ENCODE results near the gene ATP9B. TPM values are rescaled to one million over a fixed set of nuclear protein-coding genes. Genes with fewer than 3 reads are reported as not detected.
"Not testable (repeated sequence)": the region's sequence is repeated elsewhere in the genome, so short reads cannot be mapped to it uniquely, and the experiment has no call there.

The ATP9B gene
- total RNA-seq, 1 donor from 2014 or later, result 51.4 TPM

DNA sequence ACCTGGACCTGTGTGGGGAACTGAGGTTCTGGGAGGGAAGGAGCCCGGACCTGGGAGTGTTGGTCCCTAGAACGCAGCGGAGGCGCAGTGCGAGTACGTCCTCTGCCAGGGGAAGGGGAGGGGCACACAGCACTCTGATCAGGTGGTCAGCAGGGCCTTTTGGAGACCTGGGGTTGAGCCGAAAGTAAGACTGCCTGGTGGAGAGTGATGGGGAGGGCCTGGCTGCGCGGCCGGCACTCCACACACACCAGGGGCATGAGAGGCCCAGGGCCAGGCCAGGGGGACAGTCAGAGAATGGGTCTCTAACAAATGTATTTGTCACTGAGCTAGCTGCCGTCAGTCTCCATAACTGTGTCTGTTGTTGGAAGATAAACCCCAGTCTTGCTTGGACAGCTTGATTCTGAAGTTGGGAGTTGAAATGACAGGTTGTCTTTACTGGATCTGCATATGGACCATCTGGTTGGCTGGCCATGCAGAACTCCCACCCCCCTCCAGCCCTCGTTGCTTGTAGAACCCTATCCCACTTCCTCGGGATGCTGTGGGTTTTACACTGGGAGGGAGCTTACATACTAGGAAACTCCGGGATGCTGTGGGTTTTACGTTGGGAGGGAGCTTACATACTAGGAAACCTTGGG is 251.1 kb downstream of the ATP9B start:
- FAIRE-seq (no peak), DNase-seq (ENCODE audit: low spot score in 2 of 2) (no peak)

DNA sequence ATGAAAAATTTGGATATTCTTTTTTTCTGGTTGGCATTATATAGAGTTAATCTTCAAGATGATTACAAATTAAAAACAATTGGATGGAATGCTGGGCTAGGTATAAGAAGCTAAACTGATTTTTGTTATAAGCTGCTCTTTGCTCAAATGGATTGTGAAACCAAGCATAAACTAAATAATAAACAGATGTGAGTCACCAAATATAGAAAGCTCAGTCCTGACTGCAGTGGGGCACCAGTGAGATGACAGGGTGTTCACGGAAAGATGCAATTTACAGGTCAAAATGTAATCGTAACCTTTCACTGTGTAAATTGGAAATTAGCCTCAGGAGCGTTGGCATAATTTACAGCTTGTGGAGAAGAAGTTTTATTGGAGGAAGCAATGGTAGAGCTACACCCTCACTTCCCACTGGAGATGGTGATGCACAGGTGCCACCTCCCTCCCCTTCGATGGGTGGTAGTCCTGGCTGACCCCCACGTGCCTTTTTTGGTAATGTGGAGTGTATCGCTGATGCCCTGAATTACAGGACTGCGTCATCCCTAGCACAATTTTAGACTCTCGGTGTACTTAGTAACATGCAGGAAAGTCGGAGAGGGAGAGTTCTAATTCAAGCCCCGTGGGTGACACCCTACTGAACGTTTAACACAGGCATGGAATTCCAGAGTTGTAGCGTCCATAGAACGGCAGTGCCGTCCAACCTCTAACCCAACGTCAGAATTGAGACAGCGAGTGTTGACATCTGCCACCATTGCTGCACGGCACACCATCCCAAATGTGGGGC is 252.6 kb downstream of the ATP9B start:
- no peak for DNase-seq (ENCODE audit: low spot score in 2 of 2)

DNA sequence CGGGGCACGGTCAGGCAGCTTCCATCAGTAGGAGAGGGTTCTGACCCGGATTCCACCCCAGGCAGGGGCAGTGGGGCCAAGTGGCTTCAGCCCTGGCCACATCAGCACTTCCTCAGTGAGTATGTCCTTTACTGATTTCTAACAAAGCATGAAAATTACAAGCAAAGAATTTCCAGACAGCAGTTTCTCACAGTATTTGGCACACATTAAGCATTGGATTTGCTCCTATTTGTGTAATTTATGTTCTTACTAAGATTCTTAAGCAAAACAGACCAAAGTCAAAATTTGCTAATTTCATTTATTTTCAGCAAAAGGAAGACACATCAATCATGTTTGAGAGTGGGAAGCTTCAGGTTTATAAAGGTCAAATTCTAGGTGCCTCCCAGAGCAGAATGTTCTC is 253.2 kb downstream of the ATP9B start:
- DNase-seq (ENCODE audit: low spot score in 2 of 2) (no peak), FAIRE-seq (no peak)

More for the DNA sequence above, 252.6 kb downstream of the ATP9B start:
- FAIRE-seq, result no peak

DNA sequence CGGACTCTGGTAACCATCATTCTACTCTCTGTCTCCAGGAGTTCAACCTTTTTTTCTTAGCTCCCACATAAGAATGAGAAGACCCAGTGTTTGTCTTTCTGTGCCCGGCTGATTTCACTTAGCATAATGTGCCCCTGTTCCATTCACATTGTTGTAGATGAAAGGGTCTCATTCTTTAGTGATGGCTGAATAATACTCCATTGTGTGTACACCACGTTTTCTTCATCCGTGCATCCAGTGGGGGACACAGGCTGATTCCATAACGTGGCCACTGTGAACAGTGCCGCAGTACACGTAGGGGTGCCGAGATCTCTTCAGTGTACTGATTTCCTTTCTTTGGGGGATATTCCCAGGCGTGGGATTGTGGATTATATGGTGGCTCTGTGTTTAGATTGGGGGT is 254.3 kb downstream of the ATP9B start:
- no peak for DNase-seq (ENCODE audit: low spot score in 2 of 2)
- FAIRE-seq, result no peak

DNA sequence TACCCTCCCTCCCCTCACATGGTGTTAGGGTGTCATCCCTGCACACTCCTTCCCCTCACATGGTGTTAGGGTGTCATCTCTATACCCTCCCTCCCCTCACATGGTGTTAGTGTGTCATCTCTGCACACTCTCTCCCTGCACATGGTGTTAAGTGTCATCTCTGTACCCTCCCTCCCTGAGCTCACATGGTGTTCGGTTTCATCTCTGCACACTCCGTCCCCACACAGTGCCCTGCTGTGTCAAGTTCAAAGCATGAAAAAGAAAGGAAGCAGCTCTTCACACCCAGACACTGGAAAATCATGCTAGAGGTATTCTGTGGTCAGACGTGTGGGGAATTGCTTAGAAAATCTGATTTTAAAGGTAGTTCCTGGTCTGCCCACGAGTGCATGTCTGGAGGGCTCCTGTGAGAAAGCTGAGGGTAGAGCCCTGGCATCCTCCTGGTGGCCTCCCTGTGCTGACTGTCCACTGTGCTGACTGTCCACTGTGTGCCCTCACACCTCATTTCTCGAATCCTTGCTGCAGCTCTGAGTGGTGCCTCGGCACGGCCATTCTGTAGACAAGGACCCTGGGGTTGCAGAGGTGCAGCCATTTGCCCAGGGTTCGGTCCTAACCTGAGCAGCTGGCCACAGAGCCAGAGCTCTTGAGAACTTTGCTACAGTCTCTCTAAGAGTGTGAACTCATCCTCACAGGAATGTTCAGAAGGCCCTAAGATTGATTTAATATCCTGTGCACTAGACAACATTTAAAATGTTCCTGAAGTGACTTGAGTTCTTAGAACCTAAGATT is 257.4 kb downstream of the ATP9B start:
- DNase-seq (ENCODE audit: low spot score in 2 of 2) (no peak), FAIRE-seq (no peak)

DNA sequence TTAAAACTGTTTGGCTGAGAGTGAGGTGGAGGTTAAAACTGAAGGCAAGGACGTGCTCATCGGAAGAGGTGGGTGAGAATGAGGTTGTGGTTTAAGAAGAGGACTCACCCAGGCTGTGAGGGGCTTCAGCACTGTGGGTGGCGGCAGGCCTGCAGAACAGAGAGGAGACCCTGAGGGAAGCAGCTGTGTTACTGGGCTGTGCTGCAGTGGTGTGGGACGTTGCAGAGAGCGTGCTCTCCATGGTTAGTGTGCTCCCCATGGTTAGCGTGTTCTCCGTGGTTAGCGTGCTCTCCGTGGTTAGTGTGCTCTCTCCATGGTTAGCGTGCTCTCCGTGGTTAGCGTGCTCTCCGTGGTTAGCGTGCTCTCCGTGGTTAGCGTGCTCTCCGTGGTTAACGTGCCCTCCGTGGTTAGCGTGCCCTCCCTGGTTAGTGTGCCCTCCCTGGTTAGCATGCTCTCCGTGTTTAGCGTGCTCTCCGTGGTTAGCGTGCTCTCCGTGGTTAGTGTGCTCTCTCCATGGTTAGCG is 258.1 kb downstream of the ATP9B start:
- FAIRE-seq, result no peak

DNA sequence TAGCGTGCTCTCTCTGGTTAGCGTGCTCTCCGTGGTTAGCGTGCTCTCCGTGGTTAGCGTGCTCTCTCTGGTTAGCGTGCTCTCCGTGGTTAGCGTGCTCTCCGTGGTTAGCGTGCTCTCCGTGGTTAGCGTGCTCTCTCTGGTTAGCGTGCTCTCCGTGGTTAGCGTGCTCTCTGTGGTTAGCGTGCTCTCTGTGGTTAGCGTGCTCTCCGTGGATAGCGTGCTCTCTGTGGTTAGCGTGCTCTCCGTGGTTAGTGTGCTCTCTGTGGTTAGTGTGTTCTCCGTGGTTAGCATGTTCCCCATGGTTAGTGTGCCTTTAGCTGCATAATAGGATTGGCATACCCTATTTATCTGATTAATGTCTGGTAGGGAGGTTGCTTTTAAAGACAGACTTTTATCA is 258.7 kb downstream of the ATP9B start:
- FAIRE-seq; DNase-seq (ENCODE audit: low spot score in 2 of 2): not testable (repeated sequence)

More for the DNA sequence above, 258.1 kb downstream of the ATP9B start:
- DNase-seq (ENCODE audit: low spot score in 2 of 2), result no peak

DNA sequence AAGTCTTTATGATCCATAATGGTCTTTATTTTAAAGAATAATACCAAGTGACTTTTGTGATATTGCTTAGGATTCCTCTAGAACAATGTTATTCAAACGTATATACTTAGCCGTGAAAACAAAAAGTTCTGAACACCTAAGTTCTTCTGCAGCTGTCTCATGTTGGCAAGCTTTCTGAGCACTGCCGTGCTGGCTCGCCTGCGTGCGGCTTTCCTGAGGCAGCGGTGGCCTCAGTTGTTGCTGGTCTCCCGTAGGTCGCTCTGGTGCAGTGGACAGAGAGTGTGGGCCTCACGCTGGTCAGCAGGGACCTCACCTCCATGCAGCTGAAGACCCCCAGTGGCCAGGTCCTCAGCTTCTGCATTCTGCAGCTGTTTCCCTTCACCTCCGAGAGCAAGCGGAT is 259.7 kb downstream of the ATP9B start:
- FAIRE-seq, result no peak
- no peak for DNase-seq (ENCODE audit: low spot score in 2 of 2)

DNA sequence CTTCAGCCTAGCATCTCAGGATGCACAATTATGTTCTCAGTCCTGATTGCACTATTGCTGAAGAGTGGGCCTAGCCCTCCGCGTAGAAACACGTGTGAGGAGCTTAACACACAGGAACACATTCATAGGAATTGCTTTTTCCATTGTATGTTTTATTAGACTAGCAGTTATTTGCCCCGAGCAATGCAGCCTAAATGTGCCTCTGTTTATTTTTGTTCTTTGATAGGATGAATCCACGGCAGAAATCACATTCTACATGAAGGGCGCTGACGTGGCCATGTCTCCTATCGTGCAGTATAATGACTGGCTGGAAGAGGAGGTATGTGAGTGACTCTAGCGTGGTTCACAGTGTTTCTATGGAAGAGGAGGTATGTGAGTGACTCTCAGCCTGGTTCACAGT is 260.6 kb downstream of the ATP9B start:
- no peak for FAIRE-seq
- DNase-seq (ENCODE audit: low spot score in 2 of 2), result no peak

DNA sequence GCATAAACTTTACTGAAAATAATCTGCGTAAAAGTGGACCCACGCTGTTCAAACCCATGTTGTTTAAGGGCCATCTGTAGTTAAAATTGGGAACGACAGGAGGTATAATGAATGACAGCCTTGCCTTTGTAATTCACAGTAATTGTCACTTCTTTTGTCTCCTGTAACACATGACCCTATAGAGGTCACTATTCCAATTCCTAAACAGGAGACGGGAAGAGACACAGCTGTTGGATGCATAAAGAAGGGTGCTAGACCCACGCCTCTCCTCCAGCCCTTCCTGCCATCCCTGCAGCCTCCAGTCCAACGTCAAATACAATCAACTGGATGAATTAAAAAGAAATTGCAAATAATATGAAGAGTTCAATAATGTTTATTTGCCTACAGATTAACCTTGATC is 263.5 kb downstream of the ATP9B start:
- FAIRE-seq (no peak), DNase-seq (ENCODE audit: low spot score in 2 of 2) (no peak)

DNA sequence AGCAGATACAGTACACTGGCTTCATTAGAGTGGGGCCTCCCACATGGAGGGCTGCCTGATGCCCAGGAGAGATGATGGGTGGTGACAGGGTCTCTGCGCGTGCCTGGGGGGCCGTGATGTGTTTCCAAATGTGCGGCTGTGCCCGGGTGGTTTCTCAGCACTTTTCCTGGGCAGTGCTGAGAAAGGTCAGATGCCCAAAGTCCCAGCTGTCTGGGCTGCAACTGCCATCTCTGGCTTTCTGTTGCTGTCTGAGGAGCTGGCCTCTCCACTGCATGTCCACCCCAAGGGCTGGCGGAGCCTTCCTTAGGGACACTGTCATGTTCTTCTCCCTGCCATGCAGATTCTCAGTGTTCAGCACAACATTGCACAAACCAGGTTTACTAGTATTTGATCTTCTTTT is 263.9 kb downstream of the ATP9B start:
- DNase-seq (ENCODE audit: low spot score in 2 of 2), result no peak
- no peak for FAIRE-seq

DNA sequence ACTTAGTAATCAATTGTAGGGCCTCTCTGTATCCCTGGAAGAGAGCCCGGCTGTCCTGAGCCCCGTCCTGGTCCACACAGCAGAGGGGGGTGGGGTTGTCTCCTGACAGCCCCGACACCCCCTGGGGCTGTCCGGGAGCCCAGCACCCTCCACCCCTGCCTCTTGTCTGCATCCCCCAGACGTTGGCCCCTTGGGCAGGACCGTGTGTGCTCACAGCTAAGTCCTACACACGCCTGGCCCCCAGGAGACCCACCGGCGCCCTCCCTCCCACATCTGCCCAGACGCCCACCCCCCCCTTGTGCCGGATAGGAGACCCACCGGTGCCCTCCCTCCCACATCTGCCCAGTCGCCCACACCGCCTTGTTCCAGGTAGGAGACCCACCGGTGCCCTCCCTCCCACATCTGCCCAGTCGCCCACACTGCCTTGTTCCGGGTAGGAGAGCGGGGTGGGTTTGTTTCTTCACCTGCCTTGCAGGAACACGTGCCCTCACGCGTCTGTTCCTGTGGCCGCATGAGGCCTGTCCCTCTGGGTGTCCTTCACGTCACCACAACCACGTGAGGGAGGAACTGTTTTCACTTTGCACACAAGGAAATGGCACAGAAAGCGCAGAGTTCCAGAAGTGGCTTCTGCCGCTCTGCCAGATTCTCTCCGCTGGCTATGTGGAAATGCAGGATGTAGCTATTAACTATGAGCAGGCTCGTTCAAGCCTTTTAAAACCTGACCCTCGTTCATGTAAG is 265.5 kb downstream of the ATP9B start:
- FAIRE-seq (no peak), DNase-seq (ENCODE audit: low spot score in 2 of 2) (no peak)

DNA sequence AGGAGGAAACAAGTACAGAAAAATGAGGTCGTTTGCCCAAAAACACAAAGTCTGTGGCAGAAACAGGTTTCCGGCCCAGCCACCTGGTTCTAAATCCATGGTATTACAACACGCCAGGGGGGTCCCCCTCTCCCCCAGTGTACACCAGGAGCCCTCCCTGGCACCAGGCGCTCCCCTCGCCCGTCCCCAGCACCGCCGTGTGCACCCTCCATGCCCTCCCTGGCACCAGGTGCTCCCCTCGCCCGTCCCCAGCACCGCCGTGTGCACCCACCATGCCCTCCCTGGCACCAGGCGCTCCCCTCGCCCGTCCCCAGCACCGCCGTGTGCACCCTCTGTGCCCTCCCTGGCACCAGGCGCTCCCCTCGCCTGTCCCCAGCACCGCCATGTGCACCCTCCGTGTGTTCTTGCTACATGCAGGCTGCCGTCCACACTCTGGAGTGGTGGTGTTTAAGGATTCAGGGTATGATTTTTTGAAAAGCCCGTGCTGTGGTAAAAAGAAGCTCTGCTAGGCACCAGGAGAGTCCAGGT is 266.7 kb downstream of the ATP9B start:
- DNase-seq (ENCODE audit: low spot score in 2 of 2) (no peak), FAIRE-seq (no peak)

DNA sequence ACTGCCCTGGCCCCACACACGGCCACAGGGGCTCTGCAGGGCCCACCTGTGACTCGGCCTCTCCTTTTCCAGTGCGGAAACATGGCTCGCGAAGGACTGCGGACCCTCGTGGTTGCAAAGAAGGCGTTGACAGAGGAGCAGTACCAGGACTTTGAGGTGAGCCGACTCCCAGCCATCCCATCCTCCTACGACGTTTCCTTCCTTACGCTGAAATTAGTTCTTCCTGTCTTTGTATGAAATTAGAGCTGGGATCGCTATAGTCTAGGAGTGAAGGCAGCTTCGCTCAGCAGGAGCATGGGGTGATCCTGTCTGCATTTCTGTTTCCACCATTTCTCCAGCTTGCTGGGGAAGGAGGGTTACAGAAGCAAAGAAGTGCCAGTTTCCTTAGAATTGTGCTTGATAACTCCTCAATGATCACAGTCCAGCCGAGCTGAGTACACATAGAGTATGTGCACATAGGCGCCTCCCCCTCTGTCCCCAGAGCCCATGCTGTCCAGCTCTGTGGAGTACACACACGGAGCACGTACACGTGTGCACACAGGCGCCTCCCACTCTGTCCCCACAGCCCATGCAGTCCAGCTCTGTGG is 267.5 kb downstream of the ATP9B start:
- no peak for FAIRE-seq

DNA sequence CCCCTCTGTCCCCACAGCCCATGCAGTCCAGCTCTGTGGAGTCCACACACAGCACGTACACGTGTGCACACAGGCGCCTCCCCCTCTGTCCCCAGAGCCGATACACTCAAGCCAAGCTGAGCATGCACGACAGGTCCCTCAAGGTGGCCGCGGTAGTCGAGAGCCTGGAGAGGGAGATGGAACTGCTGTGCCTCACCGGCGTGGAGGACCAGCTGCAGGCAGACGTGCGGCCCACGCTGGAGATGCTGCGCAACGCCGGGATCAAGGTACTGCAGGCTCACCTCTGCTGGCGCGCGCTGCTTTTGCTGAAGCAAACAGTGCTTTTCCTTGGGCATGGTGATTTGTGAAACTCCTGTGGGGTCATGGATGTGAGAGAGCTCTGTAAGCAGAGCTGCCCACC is 268.0 kb downstream of the ATP9B start:
- DNase-seq (ENCODE audit: low spot score in 2 of 2), result no peak
- FAIRE-seq, result no peak

More for the DNA sequence above, 267.5 kb downstream of the ATP9B start:
- DNase-seq (ENCODE audit: low spot score in 2 of 2), result no peak

DNA sequence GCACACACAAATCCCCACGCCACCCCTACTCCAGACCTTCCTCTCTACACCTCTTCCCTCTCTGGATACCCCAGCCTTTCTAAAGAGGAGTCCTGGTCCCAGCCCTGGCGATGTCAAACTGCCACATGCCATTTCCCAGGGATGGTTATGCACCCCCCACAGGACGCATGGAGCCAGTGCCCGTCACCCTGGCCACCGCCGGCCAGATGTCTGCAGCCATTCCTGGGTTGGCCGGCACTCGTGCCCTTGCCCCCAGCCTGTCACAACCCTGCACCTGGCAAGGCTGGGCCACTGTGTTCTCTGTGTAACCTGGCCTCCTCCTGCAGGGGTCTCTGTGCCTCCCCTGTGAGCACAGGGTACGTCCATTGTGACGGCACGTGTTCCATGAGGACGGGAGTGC is 268.4 kb downstream of the ATP9B start:
- no peak for DNase-seq (ENCODE audit: low spot score in 2 of 2)
- FAIRE-seq, result no peak

DNA sequence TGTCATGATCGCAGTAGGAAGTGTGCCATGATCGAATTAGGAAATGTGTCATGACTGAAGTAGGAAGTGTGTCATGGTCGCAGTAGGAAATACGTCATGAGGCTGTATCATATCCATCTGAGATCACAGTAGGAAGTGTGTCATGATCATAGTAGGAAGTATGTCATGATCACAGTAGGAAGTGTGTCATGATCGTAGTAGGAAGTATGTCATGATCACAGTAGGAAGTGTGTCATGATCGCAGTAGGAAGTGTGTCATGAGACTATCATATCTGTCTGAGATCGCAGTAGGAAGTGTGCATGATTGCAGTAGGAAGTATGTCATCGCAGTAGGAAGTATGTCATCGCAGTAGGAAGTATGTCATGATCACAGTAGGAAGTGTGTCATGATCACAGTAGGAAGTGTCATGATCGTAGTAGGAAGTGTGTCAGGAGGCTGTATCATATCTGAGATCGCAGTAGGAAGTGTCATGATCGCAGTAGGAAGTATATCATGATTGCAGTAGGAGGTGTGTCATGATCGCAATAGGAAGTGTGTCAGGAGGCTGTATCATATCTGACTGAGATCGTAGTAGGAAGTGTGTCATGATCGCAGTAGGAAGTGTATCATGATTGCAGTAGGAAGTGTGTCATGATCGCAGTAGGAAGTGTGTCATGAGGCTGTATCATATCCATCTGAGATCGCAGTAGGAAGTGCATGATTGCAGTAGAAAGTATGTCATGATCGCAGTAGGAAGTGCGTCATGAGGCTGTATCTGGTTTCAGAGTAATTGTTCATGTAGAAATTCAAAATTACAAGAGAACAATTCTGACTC is 270.1 kb downstream of the ATP9B start:
- FAIRE-seq, result no peak
- no peak for DNase-seq (ENCODE audit: low spot score in 2 of 2)

DNA sequence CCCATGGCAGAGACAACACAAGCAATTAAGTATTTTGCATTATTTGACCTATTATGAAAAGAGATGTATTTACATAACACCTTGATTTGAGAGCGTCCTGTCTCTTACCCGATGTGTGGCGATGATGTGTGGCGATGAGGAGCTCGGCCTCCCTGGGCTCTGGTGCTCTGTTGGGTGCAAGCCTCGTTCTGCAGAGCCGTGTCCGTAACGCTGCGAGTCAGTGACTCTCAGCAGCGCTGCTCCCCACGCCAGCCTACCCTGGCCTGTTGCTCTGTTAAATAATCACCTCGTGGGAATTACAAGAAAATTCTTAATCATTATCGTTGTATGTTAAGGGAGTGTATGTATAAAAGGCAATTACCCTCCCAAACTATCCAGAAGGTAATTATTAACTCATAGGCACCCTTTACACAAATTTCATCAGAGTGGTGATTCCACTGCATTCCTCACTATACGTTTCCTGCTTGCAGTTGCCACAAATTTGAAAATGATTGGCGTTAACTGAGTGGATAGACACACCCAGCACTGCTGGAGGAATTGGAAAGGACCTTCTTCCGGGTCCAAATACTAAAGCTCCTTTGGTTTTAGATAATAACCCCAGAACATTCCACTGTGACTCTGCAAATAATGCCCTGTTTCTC is 274.5 kb downstream of the ATP9B start:
- DNase-seq (ENCODE audit: low spot score in 2 of 2) (no peak), FAIRE-seq (no peak)

DNA sequence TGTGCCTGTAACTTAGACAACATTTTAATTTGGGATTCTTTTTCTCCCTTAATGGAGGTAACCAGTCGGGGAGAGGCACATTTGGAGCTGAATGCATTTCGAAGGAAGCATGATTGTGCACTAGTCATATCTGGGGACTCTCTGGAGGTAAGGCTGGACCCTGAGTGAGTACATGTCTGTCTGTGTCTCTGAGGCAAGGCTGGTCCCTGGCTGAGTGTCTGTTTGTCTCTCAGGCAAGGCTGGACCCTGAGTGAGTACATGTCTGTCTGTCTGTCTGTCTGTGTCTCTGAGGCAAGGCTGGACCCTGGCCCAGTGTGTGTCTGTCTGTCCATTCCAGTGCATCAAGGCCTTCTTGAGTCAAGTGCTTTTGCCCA is 275.0 kb downstream of the ATP9B start:
- no peak for DNase-seq (ENCODE audit: low spot score in 2 of 2)
- FAIRE-seq, result no peak

Data from frontal cortex (tissue), 4 donors.